OCI-LY7 (cell line): ENCODE measurements around the gene APOO. TPM values are rescaled to one million over a fixed set of nuclear protein-coding genes. Genes with fewer than 3 reads are reported as not detected.
"Not testable (repeated sequence)": the region's sequence is repeated elsewhere in the genome, so short reads cannot be mapped to it uniquely, and the experiment has no call there.

Experiments
- BruUV-seq: library from RNA; stranded (reverse); fragments of 400-500 nt; replicated peaks from 2 replicates; lab custom pipeline; 2021; lab: Mats Ljungman, UMichigan
- CTCF ChIA-PET: fragments of 300-600 bp; sonication (Branson Sonifier 250); formaldehyde crosslinking; loops from one replicate; lab custom pipeline; 2022; ENCODE audit warnings: antibody characterized with exemption; ENCODE audit not compliant: unreplicated experiment; lab: Charles Lee
- POLR2A ChIA-PET: fragments of 300-600 bp; sonication (Branson Sonifier 250); formaldehyde crosslinking; loops from one replicate; lab custom pipeline; 2022; ENCODE audit warnings: antibody characterized with exemption; lab: Charles Lee
- DNase-seq: peaks from one replicate; pipeline ENCODE4 v3.0.0-alpha.2; 2015; ENCODE audit warnings: low spot score
- H2AFZ ChIP-seq: fragments of 200-600 bp; sonication (generic), shearing (Covaris generic); 2 replicates; pipeline ENCODE4 v1.6.1; 2014; ENCODE audit warnings: mild to moderate bottlenecking, antibody characterized with exemption, low read length, moderate library complexity
- H3K27ac ChIP-seq: fragments of 200-600 bp; sonication (generic); 2 replicates; pipeline ENCODE4 v1.5.1; 2014; ENCODE audit warnings: mixed run types, low read depth, mild to moderate bottlenecking, moderate library complexity, low read length, inconsistent platforms; ENCODE audit not compliant: poor library complexity, severe bottlenecking
- H3K36me3 ChIP-seq: fragments of 200-600 bp; sonication (generic); 2 replicates; pipeline ENCODE4 v1.6.1; 2014; ENCODE audit warnings: mild to moderate bottlenecking, antibody characterized with exemption, low read length, moderate library complexity, mixed read lengths; ENCODE audit not compliant: insufficient read depth
- H3K4me1 ChIP-seq: fragments of 200-600 bp; sonication (generic); 2 replicates; pipeline ENCODE4 v1.5.1; 2014; ENCODE audit warnings: mild to moderate bottlenecking, low read length; ENCODE audit not compliant: insufficient read depth, poor library complexity, severe bottlenecking
- H3K4me2 ChIP-seq: fragments of 200-600 bp; sonication (generic); 2 replicates; pipeline ENCODE4 v1.6.1; 2014; ENCODE audit warnings: mild to moderate bottlenecking, low read length
- H3K4me3 ChIP-seq: fragments of 200-600 bp; sonication (generic); 2 replicates; pipeline ENCODE4 v1.5.1; 2014; ENCODE audit warnings: mild to moderate bottlenecking, low read depth, low read length; ENCODE audit not compliant: poor library complexity, severe bottlenecking
- H3K79me2 ChIP-seq: fragments of 200-600 bp; sonication (generic); 2 replicates; pipeline ENCODE4 v1.6.1; 2016; ENCODE audit warnings: low read depth, mild to moderate bottlenecking, low read length, moderate library complexity, mixed read lengths; ENCODE audit not compliant: insufficient read depth
- H3K9me2 ChIP-seq: fragments of 200-600 bp; sonication (generic); 2 replicates; pipeline ENCODE4 v1.6.1; 2016; ENCODE audit warnings: mild to moderate bottlenecking, low read length, mixed read lengths; ENCODE audit not compliant: insufficient read depth
- H3K9me3 ChIP-seq: fragments of 200-600 bp; sonication (generic); 2 replicates; pipeline ENCODE4 v1.6.1; 2014; ENCODE audit warnings: mild to moderate bottlenecking, mixed run types, low read length, mixed read lengths
- H4K20me1 ChIP-seq: fragments of 200-600 bp; sonication (generic); 2 replicates; pipeline ENCODE4 v1.6.1; 2014; ENCODE audit warnings: mild to moderate bottlenecking, antibody characterized with exemption, low read length, moderate library complexity, mixed read lengths; ENCODE audit not compliant: insufficient read depth
- CTCF ChIP-seq: fragments of 200-600 bp; sonication (generic); conservative IDR thresholded peaks from 2 replicates; pipeline ENCODE4 v1.5.1; 2014; ENCODE audit warnings: mild to moderate bottlenecking, antibody characterized with exemption, low read length, moderate library complexity, mixed read lengths
- EZH2phosphoT487 ChIP-seq: fragments of 200-600 bp; sonication (generic); IDR thresholded peaks from 2 replicates; pipeline ENCODE4 v1.6.1; 2018; ENCODE audit warnings: low read depth, borderline replicate concordance, mild to moderate bottlenecking, mixed run types, antibody characterized with exemption, low read length, moderate library complexity, mixed read lengths
- intact Hi-C: fragments of 100-400 bp; cut with micrococcal nuclease; formaldehyde crosslinking; loops from one replicate; pipeline ENCODE4 v1.10.0; 2022; ENCODE audit not compliant: unreplicated experiment
- total RNA-seq, 2 experiments: library from RNA; depleted of rRNA in 1 of 2; stranded (reverse); fragments of >200 nt in 1 of 2; shearing (Covaris generic) in 1 of 2; gene quantifications; 2 replicates each; pipeline ENCODE4 v1.2.3, GENCODE V29; 2014 to 2022

The APOO gene
- total RNA-seq, 2 experiments from 2014 or later: 17.5 to 18.1 TPM

- ChIA-PET CTCF (no interaction called here), POLR2A (interaction anchor here (0.6 to 0.7 kb wide), 3 partner anchors 13 to 29 kb away, joined by 3 to 5 read pairs (median 5); no protein-coding TSS in a partner anchor)
- no peak overlapping the region for H3K4me2 ChIP-seq
- no peaks in the 10 kb centered on the region for H3K79me2 ChIP-seq
- no peak overlapping the region for H3K27ac ChIP-seq
- no peaks in the 10 kb centered on the region for H4K20me1 ChIP-seq
- H2AFZ ChIP-seq: no peak overlapping the region
- no peak overlapping the region for H3K4me3 ChIP-seq
- no peaks in the 10 kb centered on the region for H3K4me1 ChIP-seq
- no peaks in the 10 kb centered on the region for H3K9me2 ChIP-seq
- no peak for TF ChIP-seq EZH2phosphoT487
- TF ChIP-seq CTCF: no peak
- no peak for DNase-seq
- H3K36me3 ChIP-seq: no peaks in the 10 kb centered on the region; the same call in 1 of the 2 replicates
- no TSS peak for BruUV-seq
- intact Hi-C loops: no loop called here
- H3K9me3 ChIP-seq: no peaks in the 10 kb centered on the region
Observed at GRCh38 chrX:23861215-23861896, 46.4 kb downstream of the APOO start.

GRCh38 chrX:23859238-23859637 is 48.5 kb downstream of the APOO start:
- BruUV-seq, H3K4me1 ChIP-seq, intact Hi-C loops, H3K9me3 ChIP-seq, H3K36me3 ChIP-seq, H3K9me2 ChIP-seq, H4K20me1 ChIP-seq, H3K4me3 ChIP-seq, H3K4me2 ChIP-seq, CTCF ChIA-PET, H3K27ac ChIP-seq, H3K79me2 ChIP-seq, DNase-seq, H2AFZ ChIP-seq: not testable (repeated sequence)
- POLR2A ChIA-PET: interaction anchor here (0.7 kb wide), 2 partner anchors 8 to 14 kb away, joined by 3 read pairs; no protein-coding TSS in a partner anchor

GRCh38 chrX:23857935-23858334 is 49.8 kb downstream of the APOO start:
- Histone ChIP-seq H3K36me3 (no peaks in the 10 kb centered on the region), H3K9me2 (no peaks in the 10 kb centered on the region), H3K4me1 (no peaks in the 10 kb centered on the region), H3K9me3 (no peaks in the 10 kb centered on the region), H2AFZ (no peak overlapping the region), H4K20me1 (no peaks in the 10 kb centered on the region), H3K4me2 (no peak overlapping the region), H3K79me2 (no peaks in the 10 kb centered on the region), H3K27ac (no peak overlapping the region), H3K4me3 (no peak overlapping the region)
- ChIA-PET POLR2A (no interaction called here), CTCF (no interaction called here)
- BruUV-seq: no TSS peak
- no peak for DNase-seq
- intact Hi-C loops: no loop called here
- no peak for TF ChIP-seq EZH2phosphoT487
- no peak for TF ChIP-seq CTCF
